SU-DHL-6 (cell line): ENCODE data around the gene DLG2.

Source experiments
- EZH2phosphoT487 ChIP-seq: fragments of 200-600 bp; sonication (generic), shearing (Covaris generic); conservative IDR thresholded peaks from 2 replicates; pipeline ENCODE4 v1.6.1; 2018; ENCODE audit warnings: mild to moderate bottlenecking, antibody characterized with exemption, low read length, moderate library complexity, mixed read lengths
- TF ChIP-seq, protein P1 (sequence below): fragments of 200-600 bp; sonication (generic); IDR thresholded peaks from one replicate; pipeline ENCODE4 v1.5.1; 2017; ENCODE audit warnings: antibody characterized with exemption, mild to moderate bottlenecking, low read length, moderate library complexity; ENCODE audit not compliant: insufficient read depth, poor library complexity, severe bottlenecking

DNA sequence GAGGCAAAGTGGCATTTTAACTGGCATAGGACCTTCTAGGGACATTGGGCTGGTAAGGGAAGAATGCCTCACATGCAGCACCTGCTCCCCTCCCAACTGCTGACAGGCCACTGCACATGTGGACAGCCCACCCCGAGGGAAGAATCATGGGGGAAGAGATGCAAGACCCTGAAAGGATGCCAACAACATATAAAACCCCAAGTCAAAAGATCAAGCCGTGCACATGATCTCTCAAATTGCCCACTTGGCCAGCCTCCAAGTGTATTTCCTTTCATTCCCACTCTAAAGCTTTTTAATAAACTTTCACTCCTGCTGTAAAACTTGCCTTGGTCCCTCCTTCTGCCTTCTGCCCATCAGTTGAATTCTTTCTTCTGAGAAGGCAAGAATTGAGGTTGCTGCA lies 1393.1 kb downstream of the DLG2 start:
- TF ChIP-seq, protein P1, sequence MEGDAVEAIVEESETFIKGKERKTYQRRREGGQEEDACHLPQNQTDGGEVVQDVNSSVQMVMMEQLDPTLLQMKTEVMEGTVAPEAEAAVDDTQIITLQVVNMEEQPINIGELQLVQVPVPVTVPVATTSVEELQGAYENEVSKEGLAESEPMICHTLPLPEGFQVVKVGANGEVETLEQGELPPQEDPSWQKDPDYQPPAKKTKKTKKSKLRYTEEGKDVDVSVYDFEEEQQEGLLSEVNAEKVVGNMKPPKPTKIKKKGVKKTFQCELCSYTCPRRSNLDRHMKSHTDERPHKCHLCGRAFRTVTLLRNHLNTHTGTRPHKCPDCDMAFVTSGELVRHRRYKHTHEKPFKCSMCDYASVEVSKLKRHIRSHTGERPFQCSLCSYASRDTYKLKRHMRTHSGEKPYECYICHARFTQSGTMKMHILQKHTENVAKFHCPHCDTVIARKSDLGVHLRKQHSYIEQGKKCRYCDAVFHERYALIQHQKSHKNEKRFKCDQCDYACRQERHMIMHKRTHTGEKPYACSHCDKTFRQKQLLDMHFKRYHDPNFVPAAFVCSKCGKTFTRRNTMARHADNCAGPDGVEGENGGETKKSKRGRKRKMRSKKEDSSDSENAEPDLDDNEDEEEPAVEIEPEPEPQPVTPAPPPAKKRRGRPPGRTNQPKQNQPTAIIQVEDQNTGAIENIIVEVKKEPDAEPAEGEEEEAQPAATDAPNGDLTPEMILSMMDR = no peak
- TF ChIP-seq EZH2phosphoT487 = no peak
